GM23338 (cell line): ENCODE results near the gene RIF1. TPM values are rescaled to one million over a fixed set of nuclear protein-coding genes. Genes with fewer than 3 reads are reported as not detected.

Source experiments
- ATAC-seq: fragments of 200-7000 bp; cut with Tn5 transposase; 3 replicates; pipeline ENCODE4 v1.9.1; 2020
- DNase-seq: peaks from one replicate; pipeline ENCODE4 v3.0.0-alpha.2; 2015; ENCODE audit warnings: low spot score
- H2AFZ ChIP-seq: fragments of 200-600 bp; sonication (generic); 2 replicates; pipeline ENCODE4 v1.8.0; 2016; ENCODE audit warnings: antibody characterized with exemption, mild to moderate bottlenecking, moderate library complexity
- H3F3A ChIP-seq: fragments of 200-600 bp; sonication (generic); replicated peaks from 2 replicates; pipeline ENCODE4 v1.8.0; 2017; ENCODE audit warnings: antibody characterized with exemption, mixed run types, low read depth
- H3K27ac ChIP-seq: fragments of 200-600 bp; sonication (generic); 2 replicates; pipeline ENCODE4 v1.6.1; 2016; ENCODE audit warnings: low read depth
- H3K27me3 ChIP-seq: fragments of 200-600 bp; sonication (generic); 2 replicates; pipeline ENCODE4 v1.8.0; 2016; ENCODE audit warnings: mild to moderate bottlenecking, mixed run types, moderate library complexity; ENCODE audit not compliant: insufficient read depth
- H3K36me3 ChIP-seq: fragments of 200-600 bp; sonication (generic); 2 replicates; pipeline ENCODE4 v1.8.0; 2016; ENCODE audit warnings: mild to moderate bottlenecking; ENCODE audit not compliant: insufficient read depth
- H3K4me1 ChIP-seq: fragments of 200-600 bp; sonication (generic); 2 replicates; pipeline ENCODE4 v1.8.0; 2016; ENCODE audit warnings: mild to moderate bottlenecking, moderate library complexity; ENCODE audit not compliant: insufficient read depth
- H3K4me2 ChIP-seq: fragments of 200-600 bp; sonication (generic); 2 replicates; pipeline ENCODE4 v1.7.1; 2017; ENCODE audit warnings: mixed run types
- H3K4me3 ChIP-seq: fragments of 200-600 bp; sonication (generic); 2 replicates; pipeline ENCODE4 v1.6.1; 2016; ENCODE audit warnings: mixed run types
- H3K79me2 ChIP-seq: fragments of 200-600 bp; sonication (generic); replicated peaks from 2 replicates; pipeline ENCODE4 v1.8.0; 2017; ENCODE audit warnings: mild to moderate bottlenecking; ENCODE audit not compliant: insufficient read depth
- H3K9me2 ChIP-seq: fragments of 200-600 bp; sonication (generic); 2 replicates; pipeline ENCODE4 v1.8.0; 2017; ENCODE audit not compliant: insufficient read depth
- H4K20me1 ChIP-seq: fragments of 200-600 bp; sonication (generic); replicated peaks from 2 replicates; pipeline ENCODE4 v1.8.0; 2017; ENCODE audit warnings: mild to moderate bottlenecking; ENCODE audit not compliant: insufficient read depth
- H3K27ac Mint-ChIP-seq: 2 replicates; pipeline ENCODE4 v1.8.0; 2020; ENCODE audit warnings: inconsistent platforms, mild to moderate bottlenecking, moderate library complexity, mixed read lengths
- H3K27me3 Mint-ChIP-seq: 3 replicates; pipeline ENCODE4 v1.8.0; 2022; ENCODE audit warnings: low read depth, mild to moderate bottlenecking, moderate library complexity, mixed read lengths, inconsistent platforms; ENCODE audit not compliant: insufficient read depth, poor library complexity
- H3K36me3 Mint-ChIP-seq: 3 replicates; pipeline ENCODE4 v1.8.0; 2021; ENCODE audit warnings: low read depth, mild to moderate bottlenecking, inconsistent platforms, moderate library complexity, mixed read lengths
- H3K4me1 Mint-ChIP-seq: 3 replicates; pipeline ENCODE4 v1.8.0; 2020; ENCODE audit warnings: mild to moderate bottlenecking, inconsistent platforms, mixed read lengths
- H3K4me3 Mint-ChIP-seq: 3 replicates; pipeline ENCODE4 v1.8.0; 2021; ENCODE audit warnings: moderate library complexity, mild to moderate bottlenecking, inconsistent platforms, mixed read lengths
- H3K9me3 Mint-ChIP-seq: 3 replicates; pipeline ENCODE4 v1.8.0; 2020; ENCODE audit warnings: moderate library complexity, mild to moderate bottlenecking, inconsistent platforms, mixed read lengths
- CREB1 ChIP-seq: fragments of 250-450 bp; sonication (Bioruptor Pico); IDR thresholded peaks from 2 replicates; pipeline ENCODE4 v1.5.0; 2020; ENCODE audit warnings: low read depth, mild to moderate bottlenecking, moderate library complexity
- EZH2 ChIP-seq: fragments of 200-600 bp; sonication (generic); IDR thresholded peaks from one replicate; pipeline ENCODE4 v1.8.0; 2017; ENCODE audit warnings: antibody characterized with exemption, mild to moderate bottlenecking, low read depth; ENCODE audit not compliant: unreplicated experiment
- EZH2phosphoT487 ChIP-seq: fragments of 200-600 bp; sonication (generic); IDR thresholded peaks from one replicate; pipeline ENCODE4 v1.8.1; 2018; ENCODE audit warnings: antibody characterized with exemption; ENCODE audit not compliant: unreplicated experiment
- JUNB ChIP-seq: IDR thresholded peaks from one replicate; pipeline ENCODE4 v1.6.1; 2016; ENCODE audit warnings: antibody characterized with exemption; ENCODE audit not compliant: unreplicated experiment
- NANOG ChIP-seq: IDR thresholded peaks from 2 replicates; pipeline ENCODE4 v1.6.1; 2016; ENCODE audit warnings: antibody characterized with exemption, borderline replicate concordance
- POLR2AphosphoS5 ChIP-seq: IDR thresholded peaks from 2 replicates; pipeline ENCODE4 v1.6.1; 2016; ENCODE audit warnings: antibody characterized with exemption, low read depth
- STAT1 ChIP-seq: IDR thresholded peaks from one replicate; pipeline ENCODE4 v1.6.1; 2016; ENCODE audit warnings: antibody characterized with exemption; ENCODE audit not compliant: unreplicated experiment
- ZNF114 ChIP-seq: fragments of 250-450 bp; sonication (Bioruptor Pico); IDR thresholded peaks from 2 replicates; pipeline ENCODE4 v1.5.0; 2020; ENCODE audit warnings: mild to moderate bottlenecking, moderate library complexity
- ZNF331 ChIP-seq: fragments of 250-450 bp; sonication (Bioruptor Pico); IDR thresholded peaks from 2 replicates; pipeline ENCODE4 v1.5.0; 2020; ENCODE audit warnings: low read depth, mild to moderate bottlenecking, moderate library complexity
- polyA plus RNA-seq: library from polyadenylated mRNA; unstranded; fragments of >200 nt; fragmentation: Nextera tagmentation; extraction: Ambion mirVana; gene quantifications from 2 replicates; pipeline ENCODE4 v1.2.1, GENCODE V29; 2016
- total RNA-seq: library from RNA; depleted of rRNA; stranded (reverse); fragments of >200 nt; shearing (Covaris generic); gene quantifications from 2 replicates; pipeline ENCODE4 v1.2.3, GENCODE V29; 2014
- TF ChIP-seq, protein P1 (sequence below): IDR thresholded peaks from 2 replicates; pipeline ENCODE4 v1.6.1; 2016; ENCODE audit warnings: antibody characterized with exemption
- TF ChIP-seq, protein P2 (sequence below): fragments of 250-450 bp; sonication (Bioruptor Pico); IDR thresholded peaks from 2 replicates; pipeline ENCODE4 v1.5.0; 2020; ENCODE audit warnings: mild to moderate bottlenecking, moderate library complexity
- TF ChIP-seq, protein P3 (sequence below), 2 experiments: fragments of 200-600 bp in 1 of 2; sonication (generic) in 1 of 2; conservative IDR thresholded peaks; 2 replicates each; pipeline versions ENCODE4 v1.5.1 to v1.6.1; 2016 to 2017; ENCODE audit warnings: antibody characterized with exemption in 2 of 2, low read depth in 2 of 2, mild to moderate bottlenecking in 2 of 2, moderate library complexity in 1 of 2
- TF ChIP-seq, protein P4 (sequence below): IDR thresholded peaks from one replicate; pipeline ENCODE4 v1.6.1; 2018; ENCODE audit warnings: antibody characterized with exemption; ENCODE audit not compliant: unreplicated experiment

The RIF1 gene
- total and polyA plus RNA-seq, 2 experiments from 2014 or later = 68.5 to 134 TPM

DNA sequence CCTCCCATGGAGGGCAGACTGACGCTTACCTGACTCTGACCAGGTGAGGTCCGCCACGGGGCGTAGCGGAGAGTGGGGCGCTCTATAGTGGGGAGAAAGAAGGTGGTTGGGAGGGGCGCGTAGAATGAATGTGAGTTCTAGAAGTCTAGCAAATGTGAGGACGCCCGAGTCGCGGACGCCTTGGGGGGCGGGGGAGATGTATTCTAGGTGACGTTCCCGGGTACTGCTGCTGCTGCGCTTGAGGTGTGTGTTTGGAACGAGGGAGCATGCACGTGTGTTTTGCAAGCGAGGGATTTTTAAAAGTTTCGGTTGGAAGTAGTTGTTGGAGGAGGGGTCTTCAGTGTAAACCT, 758 bp downstream of the RIF1 start:
- H3K4me1 Mint-ChIP-seq = peaks cover 15% of the 10 kb centered on the region
- ATAC-seq = peak; percentile 30
- peak overlapping the region; percentile 96 for H3K4me3 Mint-ChIP-seq
- DNase-seq = peak; percentile 72
- peaks cover 56% of the 10 kb centered on the region for H3K79me2 ChIP-seq
- no peaks in the 10 kb centered on the region for H3K4me1 ChIP-seq
- no peaks in the 10 kb centered on the region for H3K27me3 ChIP-seq
- H3K9me2 ChIP-seq = no peaks in the 10 kb centered on the region
- peaks cover 50% of the 10 kb centered on the region for H3K36me3 Mint-ChIP-seq
- H3K27me3 Mint-ChIP-seq = peaks cover 10% of the 10 kb centered on the region
- H3K4me3 ChIP-seq = peak overlapping the region; percentile 96
- H3K4me2 ChIP-seq = peak overlapping the region; percentile 77
- no peaks in the 10 kb centered on the region for H3F3A ChIP-seq
- no peak overlapping the region for H2AFZ ChIP-seq
- H4K20me1 ChIP-seq = peaks cover 24% of the 10 kb centered on the region
- peak overlapping the region; percentile 95 for H3K27ac Mint-ChIP-seq
- TF ChIP-seq, protein P1, sequence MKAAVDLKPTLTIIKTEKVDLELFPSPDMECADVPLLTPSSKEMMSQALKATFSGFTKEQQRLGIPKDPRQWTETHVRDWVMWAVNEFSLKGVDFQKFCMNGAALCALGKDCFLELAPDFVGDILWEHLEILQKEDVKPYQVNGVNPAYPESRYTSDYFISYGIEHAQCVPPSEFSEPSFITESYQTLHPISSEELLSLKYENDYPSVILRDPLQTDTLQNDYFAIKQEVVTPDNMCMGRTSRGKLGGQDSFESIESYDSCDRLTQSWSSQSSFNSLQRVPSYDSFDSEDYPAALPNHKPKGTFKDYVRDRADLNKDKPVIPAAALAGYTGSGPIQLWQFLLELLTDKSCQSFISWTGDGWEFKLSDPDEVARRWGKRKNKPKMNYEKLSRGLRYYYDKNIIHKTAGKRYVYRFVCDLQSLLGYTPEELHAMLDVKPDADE = no peak
- TF ChIP-seq EZH2 (no peak), EZH2phosphoT487 (no peak), POLR2AphosphoS5 (no peak), JUNB (no peak), STAT1 (no peak), ZNF331 (CRISPR knock-in tag) (no peak), NANOG (no peak), CREB1 (CRISPR knock-in tag) (no peak), ZNF114 (no peak)
- TF ChIP-seq, protein P2, sequence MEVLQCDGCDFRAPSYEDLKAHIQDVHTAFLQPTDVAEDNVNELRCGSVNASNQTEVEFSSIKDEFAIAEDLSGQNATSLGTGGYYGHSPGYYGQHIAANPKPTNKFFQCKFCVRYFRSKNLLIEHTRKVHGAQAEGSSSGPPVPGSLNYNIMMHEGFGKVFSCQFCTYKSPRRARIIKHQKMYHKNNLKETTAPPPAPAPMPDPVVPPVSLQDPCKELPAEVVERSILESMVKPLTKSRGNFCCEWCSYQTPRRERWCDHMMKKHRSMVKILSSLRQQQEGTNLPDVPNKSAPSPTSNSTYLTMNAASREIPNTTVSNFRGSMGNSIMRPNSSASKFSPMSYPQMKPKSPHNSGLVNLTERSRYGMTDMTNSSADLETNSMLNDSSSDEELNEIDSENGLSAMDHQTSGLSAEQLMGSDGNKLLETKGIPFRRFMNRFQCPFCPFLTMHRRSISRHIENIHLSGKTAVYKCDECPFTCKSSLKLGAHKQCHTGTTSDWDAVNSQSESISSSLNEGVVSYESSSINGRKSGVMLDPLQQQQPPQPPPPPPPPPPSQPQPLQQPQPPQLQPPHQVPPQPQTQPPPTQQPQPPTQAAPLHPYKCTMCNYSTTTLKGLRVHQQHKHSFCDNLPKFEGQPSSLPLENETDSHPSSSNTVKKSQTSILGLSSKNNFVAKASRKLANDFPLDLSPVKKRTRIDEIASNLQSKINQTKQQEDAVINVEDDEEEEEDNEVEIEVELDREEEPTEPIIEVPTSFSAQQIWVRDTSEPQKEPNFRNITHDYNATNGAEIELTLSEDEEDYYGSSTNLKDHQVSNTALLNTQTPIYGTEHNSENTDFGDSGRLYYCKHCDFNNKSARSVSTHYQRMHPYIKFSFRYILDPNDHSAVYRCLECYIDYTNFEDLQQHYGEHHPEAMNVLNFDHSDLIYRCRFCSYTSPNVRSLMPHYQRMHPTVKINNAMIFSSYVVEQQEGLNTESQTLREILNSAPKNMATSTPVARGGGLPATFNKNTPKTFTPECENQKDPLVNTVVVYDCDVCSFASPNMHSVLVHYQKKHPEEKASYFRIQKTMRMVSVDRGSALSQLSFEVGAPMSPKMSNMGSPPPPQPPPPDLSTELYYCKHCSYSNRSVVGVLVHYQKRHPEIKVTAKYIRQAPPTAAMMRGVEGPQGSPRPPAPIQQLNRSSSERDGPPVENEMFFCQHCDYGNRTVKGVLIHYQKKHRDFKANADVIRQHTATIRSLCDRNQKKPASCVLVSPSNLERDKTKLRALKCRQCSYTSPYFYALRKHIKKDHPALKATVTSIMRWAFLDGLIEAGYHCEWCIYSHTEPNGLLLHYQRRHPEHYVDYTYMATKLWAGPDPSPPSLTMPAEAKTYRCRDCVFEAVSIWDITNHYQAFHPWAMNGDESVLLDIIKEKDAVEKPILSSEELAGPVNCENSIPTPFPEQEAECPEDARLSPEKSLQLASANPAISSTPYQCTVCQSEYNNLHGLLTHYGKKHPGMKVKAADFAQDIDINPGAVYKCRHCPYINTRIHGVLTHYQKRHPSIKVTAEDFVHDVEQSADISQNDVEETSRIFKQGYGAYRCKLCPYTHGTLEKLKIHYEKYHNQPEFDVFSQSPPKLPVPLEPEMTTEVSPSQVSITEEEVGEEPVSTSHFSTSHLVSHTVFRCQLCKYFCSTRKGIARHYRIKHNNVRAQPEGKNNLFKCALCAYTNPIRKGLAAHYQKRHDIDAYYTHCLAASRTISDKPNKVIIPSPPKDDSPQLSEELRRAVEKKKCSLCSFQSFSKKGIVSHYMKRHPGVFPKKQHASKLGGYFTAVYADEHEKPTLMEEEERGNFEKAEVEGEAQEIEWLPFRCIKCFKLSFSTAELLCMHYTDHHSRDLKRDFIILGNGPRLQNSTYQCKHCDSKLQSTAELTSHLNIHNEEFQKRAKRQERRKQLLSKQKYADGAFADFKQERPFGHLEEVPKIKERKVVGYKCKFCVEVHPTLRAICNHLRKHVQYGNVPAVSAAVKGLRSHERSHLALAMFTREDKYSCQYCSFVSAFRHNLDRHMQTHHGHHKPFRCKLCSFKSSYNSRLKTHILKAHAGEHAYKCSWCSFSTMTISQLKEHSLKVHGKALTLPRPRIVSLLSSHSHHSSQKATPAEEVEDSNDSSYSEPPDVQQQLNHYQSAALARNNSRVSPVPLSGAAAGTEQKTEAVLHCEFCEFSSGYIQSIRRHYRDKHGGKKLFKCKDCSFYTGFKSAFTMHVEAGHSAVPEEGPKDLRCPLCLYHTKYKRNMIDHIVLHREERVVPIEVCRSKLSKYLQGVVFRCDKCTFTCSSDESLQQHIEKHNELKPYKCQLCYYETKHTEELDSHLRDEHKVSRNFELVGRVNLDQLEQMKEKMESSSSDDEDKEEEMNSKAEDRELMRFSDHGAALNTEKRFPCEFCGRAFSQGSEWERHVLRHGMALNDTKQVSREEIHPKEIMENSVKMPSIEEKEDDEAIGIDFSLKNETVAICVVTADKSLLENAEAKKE (CRISPR knock-in tag) = no peak
- TF ChIP-seq, protein P3, sequence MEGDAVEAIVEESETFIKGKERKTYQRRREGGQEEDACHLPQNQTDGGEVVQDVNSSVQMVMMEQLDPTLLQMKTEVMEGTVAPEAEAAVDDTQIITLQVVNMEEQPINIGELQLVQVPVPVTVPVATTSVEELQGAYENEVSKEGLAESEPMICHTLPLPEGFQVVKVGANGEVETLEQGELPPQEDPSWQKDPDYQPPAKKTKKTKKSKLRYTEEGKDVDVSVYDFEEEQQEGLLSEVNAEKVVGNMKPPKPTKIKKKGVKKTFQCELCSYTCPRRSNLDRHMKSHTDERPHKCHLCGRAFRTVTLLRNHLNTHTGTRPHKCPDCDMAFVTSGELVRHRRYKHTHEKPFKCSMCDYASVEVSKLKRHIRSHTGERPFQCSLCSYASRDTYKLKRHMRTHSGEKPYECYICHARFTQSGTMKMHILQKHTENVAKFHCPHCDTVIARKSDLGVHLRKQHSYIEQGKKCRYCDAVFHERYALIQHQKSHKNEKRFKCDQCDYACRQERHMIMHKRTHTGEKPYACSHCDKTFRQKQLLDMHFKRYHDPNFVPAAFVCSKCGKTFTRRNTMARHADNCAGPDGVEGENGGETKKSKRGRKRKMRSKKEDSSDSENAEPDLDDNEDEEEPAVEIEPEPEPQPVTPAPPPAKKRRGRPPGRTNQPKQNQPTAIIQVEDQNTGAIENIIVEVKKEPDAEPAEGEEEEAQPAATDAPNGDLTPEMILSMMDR (conservative IDR thresholded peaks at IDR 0.05; ENCODE audit: low read depth in 2 of 2) = no peak
- TF ChIP-seq, protein P4, sequence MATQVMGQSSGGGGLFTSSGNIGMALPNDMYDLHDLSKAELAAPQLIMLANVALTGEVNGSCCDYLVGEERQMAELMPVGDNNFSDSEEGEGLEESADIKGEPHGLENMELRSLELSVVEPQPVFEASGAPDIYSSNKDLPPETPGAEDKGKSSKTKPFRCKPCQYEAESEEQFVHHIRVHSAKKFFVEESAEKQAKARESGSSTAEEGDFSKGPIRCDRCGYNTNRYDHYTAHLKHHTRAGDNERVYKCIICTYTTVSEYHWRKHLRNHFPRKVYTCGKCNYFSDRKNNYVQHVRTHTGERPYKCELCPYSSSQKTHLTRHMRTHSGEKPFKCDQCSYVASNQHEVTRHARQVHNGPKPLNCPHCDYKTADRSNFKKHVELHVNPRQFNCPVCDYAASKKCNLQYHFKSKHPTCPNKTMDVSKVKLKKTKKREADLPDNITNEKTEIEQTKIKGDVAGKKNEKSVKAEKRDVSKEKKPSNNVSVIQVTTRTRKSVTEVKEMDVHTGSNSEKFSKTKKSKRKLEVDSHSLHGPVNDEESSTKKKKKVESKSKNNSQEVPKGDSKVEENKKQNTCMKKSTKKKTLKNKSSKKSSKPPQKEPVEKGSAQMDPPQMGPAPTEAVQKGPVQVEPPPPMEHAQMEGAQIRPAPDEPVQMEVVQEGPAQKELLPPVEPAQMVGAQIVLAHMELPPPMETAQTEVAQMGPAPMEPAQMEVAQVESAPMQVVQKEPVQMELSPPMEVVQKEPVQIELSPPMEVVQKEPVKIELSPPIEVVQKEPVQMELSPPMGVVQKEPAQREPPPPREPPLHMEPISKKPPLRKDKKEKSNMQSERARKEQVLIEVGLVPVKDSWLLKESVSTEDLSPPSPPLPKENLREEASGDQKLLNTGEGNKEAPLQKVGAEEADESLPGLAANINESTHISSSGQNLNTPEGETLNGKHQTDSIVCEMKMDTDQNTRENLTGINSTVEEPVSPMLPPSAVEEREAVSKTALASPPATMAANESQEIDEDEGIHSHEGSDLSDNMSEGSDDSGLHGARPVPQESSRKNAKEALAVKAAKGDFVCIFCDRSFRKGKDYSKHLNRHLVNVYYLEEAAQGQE = no peak
- H3K9me3 Mint-ChIP-seq = peaks cover 13% of the 10 kb centered on the region; the same call in 2 of the 3 replicates
- H3K27ac ChIP-seq = peak overlapping the region; percentile 94
- peaks cover 33% of the 10 kb centered on the region; the same call in 1 of the 2 replicates for H3K36me3 ChIP-seq
